ENCODE measurements around the gene CCKAR. TPM values are rescaled to one million over a fixed set of nuclear protein-coding genes. Genes with fewer than 3 reads are reported as not detected.

CCKAR gene
- total and polyA plus RNA-seq, 2 experiments from 2014 or later: 0.77 TPM; not detected in 1

GRCh38 chr4:26464420-26465095 is 25.7 kb downstream of the CCKAR start:
- Histone ChIP-seq H3K36me3 (replicated peaks; ENCODE audit: insufficient read depth, low read depth) (no peaks in the 10 kb centered on the region), H3K4me2 (no peak overlapping the region)
- TF ChIP-seq EZH2 (IDR thresholded peaks at IDR 0.05; ENCODE audit: borderline replicate concordance): no peak
- TF ChIP-seq EZH2phosphoT487 (IDR thresholded peaks at IDR 0.05; ENCODE audit: low read depth, severe bottlenecking, unreplicated experiment): no peak
- TF ChIP-seq CTCF (IDR thresholded peaks at IDR 0.05; ENCODE audit: poor library complexity): no peak

GRCh38 chr4:26463386-26463785 is 26.9 kb downstream of the CCKAR start:
- WGBS (ENCODE audit: low lambda C conversion rate, missing lambda C conversion rate): 91% methylated on average over 2 of the region's 2 CpGs
- no peaks in the 10 kb centered on the region for H3K36me3 ChIP-seq (replicated peaks; ENCODE audit: insufficient read depth, low read depth)
- H3K4me1 ChIP-seq (ENCODE audit: insufficient read depth): no peaks in the 10 kb centered on the region
- H4K20me1 ChIP-seq (ENCODE audit: insufficient read depth, poor library complexity, severe bottlenecking): no peaks in the 10 kb centered on the region
- H2AFZ ChIP-seq: no peak overlapping the region
- no peaks in the 10 kb centered on the region for H3K79me2 ChIP-seq
- no peaks in the 10 kb centered on the region for H3K9me2 ChIP-seq (replicated peaks; ENCODE audit: insufficient read depth)
- no peak for DNase-seq (ENCODE audit: low spot score)
- H3K27ac ChIP-seq: no peak overlapping the region
- H3K27me3 ChIP-seq: no peaks in the 10 kb centered on the region
- no peaks in the 10 kb centered on the region for H3K9me3 ChIP-seq (ENCODE audit: low read depth)
- TF ChIP-seq EZH2phosphoT487 (IDR thresholded peaks at IDR 0.05; ENCODE audit: low read depth, severe bottlenecking, unreplicated experiment): no peak
- TF ChIP-seq CTCF (IDR thresholded peaks at IDR 0.05; ENCODE audit: poor library complexity): no peak
- TF ChIP-seq EZH2 (IDR thresholded peaks at IDR 0.05; ENCODE audit: borderline replicate concordance): no peak
- H3K4me3 ChIP-seq: no peak overlapping the region
- H3K4me2 ChIP-seq: no peak overlapping the region

More at GRCh38 chr4:26464420-26465095, 25.7 kb downstream of the CCKAR start:
- Histone ChIP-seq H3K27me3 (no peaks in the 10 kb centered on the region), H2AFZ (no peak overlapping the region), H3K9me3 (ENCODE audit: low read depth) (no peaks in the 10 kb centered on the region), H3K4me1 (ENCODE audit: insufficient read depth) (no peaks in the 10 kb centered on the region), H3K27ac (no peak overlapping the region), H3K79me2 (no peaks in the 10 kb centered on the region), H3K9me2 (replicated peaks; ENCODE audit: insufficient read depth) (no peaks in the 10 kb centered on the region), H3K4me3 (no peak overlapping the region), H4K20me1 (ENCODE audit: insufficient read depth, poor library complexity, severe bottlenecking) (no peaks in the 10 kb centered on the region)
- 88% methylated on average over 14 of the region's 14 CpGs for WGBS (ENCODE audit: low lambda C conversion rate, missing lambda C conversion rate)
- no peak for DNase-seq (ENCODE audit: low spot score)

GRCh38 chr4:26462874-26463273 is 27.4 kb downstream of the CCKAR start:
- Histone ChIP-seq H2AFZ (no peak overlapping the region), H3K9me3 (ENCODE audit: low read depth) (no peaks in the 10 kb centered on the region), H3K4me3 (no peak overlapping the region), H3K4me1 (ENCODE audit: insufficient read depth) (no peaks in the 10 kb centered on the region), H3K27me3 (no peaks in the 10 kb centered on the region), H3K36me3 (replicated peaks; ENCODE audit: insufficient read depth, low read depth) (no peaks in the 10 kb centered on the region), H3K27ac (no peak overlapping the region), H3K4me2 (no peak overlapping the region), H3K9me2 (replicated peaks; ENCODE audit: insufficient read depth) (no peaks in the 10 kb centered on the region), H3K79me2 (no peaks in the 10 kb centered on the region), H4K20me1 (ENCODE audit: insufficient read depth, poor library complexity, severe bottlenecking) (no peaks in the 10 kb centered on the region)
- WGBS (ENCODE audit: low lambda C conversion rate, missing lambda C conversion rate): 74% methylated on average over 2 of the region's 2 CpGs
- TF ChIP-seq CTCF (IDR thresholded peaks at IDR 0.05; ENCODE audit: poor library complexity) (no peak), EZH2phosphoT487 (IDR thresholded peaks at IDR 0.05; ENCODE audit: low read depth, severe bottlenecking, unreplicated experiment) (no peak), EZH2 (IDR thresholded peaks at IDR 0.05; ENCODE audit: borderline replicate concordance) (no peak)
- no peak for DNase-seq (ENCODE audit: low spot score)
